ENCODE results near the gene EIF4E.
"Not testable (repeated sequence)": the region's sequence is repeated elsewhere in the genome, so short reads cannot be mapped to it uniquely, and the experiment has no call there.

The EIF4E gene, protein sequence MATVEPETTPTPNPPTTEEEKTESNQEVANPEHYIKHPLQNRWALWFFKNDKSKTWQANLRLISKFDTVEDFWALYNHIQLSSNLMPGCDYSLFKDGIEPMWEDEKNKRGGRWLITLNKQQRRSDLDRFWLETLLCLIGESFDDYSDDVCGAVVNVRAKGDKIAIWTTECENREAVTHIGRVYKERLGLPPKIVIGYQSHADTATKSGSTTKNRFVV

DNA sequence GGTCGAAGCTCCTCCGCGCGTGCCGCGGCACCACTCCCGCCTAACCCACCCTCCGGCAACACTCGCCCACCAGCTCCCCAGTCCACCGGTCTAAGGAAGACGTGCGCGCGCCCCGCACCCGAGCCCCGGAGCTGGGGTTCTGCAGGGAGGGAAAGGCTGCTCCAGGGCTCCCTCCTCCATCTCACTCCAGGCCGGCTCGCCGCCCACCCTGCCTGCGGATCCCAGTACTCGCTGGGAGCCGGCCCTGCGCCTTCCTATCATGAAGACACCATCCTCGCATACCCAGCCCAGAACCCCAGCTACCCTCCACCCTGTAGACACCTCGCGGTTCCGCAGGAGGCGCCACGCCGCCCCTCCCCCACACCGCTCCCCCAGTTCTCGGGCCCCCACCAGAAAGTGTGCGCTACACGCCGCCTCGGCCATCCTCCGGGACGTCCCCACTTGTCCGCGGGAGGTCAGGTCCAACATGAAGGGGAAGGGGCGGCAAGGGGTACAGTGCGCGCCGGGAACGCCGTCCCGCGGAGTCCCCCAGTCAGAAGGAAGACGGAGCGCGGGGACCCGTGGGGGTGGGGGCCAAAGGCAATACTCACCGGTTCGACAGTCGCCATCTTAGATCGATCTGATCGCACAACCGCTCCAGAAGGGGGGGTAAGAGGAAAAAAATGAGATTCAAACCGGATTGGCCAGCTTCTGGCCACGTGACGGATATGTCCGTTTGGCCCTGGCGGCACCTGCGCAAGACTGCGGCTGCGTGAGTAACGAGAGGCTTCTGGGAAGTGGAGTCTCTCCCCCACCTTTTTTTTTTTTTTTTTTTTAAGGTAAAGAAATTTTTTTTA, at the start of gene EIF4E:
Gene EIF4E, minus strand, starts transcription at position 629 of the 836 bp plus-strand sequence. Its CDS starts 21 bp downstream, at position 608.
- DNase-seq, result peak; percentile 79 to 91

DNA sequence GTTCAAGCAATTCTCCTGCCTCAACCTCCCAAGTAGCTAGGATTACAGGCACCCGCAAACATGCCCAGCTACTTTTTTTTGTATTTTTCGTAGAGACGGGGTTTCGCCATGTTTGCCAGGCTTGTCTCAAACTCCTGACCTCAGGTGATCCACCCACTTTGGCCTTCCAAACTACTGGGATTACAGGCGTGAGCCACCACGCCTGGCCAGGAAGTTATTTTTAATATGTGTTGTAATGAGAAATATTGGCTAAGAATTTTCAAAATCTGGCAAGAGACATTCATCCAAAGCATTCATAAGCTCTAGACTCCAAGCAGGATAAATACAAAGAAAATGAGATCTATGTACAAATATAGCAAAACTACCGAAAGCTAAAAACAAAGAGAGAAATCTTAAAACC, 48.6 kb upstream of the EIF4E start:
- no peak for DNase-seq

DNA sequence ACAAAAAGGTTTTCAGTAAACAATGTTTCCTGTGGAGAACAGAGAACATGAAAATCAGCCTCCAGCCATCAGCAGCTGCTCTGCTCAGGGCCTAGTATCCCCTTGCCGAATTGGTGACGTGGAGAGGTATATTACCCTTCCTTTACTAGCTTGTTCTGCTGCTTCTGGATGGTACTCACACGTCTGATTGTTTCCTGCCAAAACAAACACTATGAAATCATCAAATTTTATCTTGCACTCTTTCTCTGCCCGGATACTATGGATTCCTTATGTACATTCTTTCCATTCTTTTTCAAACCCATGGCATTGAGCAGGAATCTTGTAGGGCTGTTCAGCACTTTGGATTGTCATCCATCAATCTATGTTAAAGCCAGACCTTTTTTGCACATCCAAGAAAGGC, 47.8 kb upstream of the EIF4E start:
- DNase-seq, result no peak

DNA sequence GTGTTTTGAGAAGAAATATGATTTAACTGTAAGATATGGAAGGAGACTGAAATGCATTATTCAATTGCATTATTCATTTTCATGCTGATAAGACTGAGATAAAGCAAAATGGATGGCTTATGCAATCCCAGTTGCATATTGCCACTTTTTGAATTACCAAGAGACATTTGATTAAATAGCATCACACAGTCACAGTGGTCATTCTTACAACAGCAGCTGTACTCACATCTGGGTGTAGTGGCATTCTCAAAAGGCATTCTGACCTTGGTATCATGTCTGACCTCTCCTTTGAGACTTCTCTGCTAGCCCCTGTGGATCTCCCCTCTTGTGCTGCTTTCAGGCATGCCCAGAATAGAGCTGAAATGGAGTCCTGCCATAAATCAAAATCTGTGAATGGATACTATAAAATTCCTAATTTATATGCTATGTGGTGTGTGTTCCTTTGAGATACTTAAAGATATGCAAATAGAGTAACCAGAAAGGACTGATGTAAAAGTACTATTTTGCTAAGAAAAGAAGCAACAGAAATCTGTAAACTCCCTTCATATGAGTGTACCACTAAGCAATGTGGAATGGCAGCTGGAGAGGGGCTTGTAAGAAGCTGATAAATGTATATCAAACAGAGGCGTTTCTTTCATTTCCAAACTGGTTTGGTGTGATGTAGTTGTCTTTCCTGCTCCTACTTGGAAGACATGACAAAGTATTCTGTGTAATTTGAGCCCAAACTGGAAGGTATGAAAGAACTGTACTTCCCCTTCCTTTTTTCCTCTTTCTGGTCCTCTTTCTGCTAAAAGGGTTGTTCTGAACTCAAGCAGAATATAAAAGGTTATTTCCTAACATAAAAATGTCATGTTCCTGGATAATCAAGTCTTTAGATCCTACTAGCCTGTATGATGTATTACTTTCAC, 41.2 kb upstream of the EIF4E start:
- DNase-seq, result no peak

DNA sequence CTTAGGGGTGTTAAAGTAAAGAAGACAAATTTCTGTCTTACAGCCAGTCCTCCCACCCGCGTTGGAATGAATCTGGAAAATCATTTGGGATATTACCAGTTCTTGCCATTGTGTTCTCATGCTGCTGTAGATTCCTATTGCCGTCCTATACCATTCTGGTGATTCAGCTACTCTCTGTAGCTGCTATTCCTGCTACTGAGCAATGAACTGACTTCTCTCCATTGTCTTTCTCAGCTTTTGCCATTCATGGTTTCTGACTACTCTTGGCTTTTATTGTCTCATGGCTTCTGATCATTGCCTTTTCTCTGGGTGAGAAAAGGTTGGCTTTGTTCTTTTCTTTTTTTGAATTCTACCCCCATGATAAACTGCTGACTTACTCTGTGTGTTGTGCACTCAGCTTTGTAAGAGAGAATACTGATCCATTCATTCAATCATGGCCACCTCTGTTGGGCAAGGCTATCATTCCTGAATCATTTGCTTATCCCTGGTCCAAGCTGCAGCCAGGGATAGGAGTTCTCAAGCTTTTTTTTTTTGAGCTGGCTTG, 38.9 kb upstream of the EIF4E start:
- no peak for DNase-seq

DNA sequence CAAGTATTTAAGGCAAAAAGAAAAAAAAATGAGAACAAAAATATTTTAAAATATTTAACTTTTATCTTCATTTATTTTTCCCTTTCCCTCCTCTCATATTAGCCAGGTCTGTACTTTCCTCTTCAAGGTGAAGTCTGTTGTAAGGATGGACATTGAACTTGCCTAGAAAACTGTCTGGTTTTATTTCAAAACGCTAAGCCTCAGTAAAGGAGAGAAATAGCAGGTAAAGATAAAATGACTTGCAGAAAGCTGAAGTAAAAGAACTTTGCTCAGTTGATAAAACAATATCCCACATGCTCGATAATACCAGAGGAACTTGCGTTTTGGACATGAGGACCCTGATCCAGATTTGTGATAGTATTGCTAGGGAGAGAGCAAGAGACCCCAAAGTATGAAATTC, 38.0 kb upstream of the EIF4E start:
- DNase-seq, result no peak

DNA sequence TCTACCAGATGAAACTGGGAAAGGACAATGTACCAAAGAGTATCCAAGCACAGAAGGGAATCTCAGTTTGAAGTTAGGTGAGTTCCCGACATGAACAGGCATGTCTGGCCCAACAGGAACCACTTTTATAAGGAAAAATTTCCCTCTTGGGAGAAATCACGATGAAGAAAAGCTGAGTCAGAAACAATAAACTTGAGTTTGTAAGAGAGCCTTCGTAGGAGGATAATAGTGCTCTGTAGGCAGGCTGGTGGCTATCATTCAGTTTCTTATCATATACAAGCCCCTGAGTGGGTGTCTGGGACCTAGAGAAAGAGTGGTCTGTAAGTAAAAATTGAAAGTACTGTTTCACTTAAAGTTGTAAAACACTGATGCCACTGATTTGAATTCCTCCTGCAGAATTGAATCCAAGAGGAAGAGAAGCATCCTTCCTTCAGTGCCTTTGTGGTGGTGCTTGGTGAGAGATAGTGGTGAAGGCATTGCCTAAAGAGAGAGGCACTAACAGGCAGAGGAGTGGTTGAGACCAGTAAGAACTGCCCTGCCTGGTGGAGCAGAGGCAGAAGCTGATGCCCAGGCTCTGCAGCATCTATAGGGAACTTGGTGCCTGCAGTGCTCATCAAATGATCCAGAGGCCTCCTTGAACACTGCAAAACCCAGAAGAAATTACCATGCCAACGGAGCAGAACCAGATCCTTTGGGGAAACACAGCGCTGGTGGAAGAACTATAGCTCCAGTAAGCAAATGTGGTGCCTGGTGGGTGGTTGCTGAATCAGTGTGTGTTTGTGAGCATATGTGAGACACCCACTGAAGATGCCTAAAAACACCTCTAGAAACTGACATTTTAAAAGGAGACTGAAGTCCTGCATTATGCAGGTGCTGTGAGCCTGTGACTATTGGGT, 34.9 kb upstream of the EIF4E start:
- no peak for DNase-seq

DNA sequence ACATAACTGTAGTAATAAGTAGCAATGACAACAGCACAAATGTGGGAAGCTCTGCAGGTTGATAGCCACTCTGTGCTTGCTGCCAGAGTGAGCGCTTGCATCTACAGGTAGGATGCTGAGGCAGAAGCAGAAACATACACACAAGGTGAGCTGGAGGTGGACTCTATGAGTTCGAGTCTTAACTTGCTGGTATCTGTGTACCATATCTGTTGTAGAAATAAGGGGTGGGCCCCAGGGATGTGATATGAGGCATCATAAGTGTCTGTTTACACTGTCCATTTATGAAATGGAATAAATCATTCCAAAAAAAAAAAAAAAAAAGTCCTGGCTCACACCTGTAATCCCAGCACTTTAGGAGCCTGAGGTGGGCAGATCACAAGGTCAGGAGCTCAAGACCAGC, 32.8 kb upstream of the EIF4E start:
- DNase-seq, result no peak

DNA sequence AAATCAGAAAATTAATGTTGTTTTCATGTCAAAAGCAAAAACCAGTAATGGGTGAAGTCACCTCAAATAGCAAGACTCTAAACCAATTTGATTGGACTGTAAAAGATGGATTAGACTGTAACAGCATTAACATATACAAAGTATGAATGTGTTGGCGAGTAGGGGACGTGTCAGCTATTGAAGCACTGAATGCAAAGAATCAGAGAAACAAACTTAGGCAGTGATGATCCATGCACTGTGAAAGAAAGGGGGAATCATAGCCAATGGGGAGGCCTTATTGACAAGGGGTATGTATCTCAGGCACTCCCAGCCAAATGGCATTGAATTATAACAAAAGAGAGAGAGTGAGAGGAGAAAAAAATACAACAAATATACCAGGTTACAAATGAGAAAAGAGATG, 30.5 kb upstream of the EIF4E start:
- DNase-seq, result no peak

DNA sequence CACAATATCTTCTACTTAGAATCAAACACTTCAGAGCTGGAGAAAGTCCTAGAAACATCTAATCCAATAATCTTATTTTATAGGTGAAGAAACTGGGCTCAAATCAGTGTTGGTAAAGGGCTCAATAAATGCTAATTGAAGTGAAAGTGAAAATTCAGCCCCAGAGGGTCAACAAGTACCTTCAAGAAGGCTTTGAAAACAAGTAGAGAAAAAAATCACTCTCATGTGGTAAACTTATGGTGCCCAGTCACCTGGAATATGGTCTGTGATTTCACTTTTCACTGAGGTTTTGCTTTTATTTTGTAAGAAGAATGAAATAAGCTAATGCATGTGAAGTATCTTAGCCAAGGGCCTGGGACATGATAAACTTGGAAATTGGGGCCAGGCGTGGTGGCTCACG, 29.1 kb upstream of the EIF4E start:
- no peak for DNase-seq

DNA sequence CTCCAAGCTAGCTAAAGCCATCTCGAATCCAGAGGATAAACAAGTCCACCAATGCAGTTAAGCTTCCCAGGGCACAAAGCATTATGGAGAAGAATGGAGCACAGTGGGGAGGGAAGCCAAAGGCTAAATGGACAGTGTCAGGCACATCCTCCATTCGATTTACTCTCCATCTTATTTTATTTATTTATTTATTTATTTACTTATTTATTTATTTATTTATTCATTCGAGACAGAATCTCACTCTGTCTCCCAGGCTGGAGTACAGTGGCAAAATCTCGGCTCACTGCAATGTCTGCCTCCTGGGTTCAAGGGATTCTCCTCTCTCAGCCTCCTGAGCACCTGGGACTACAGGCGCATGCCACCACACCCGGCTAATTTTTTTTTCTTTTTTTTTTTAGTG, 26.3 kb upstream of the EIF4E start:
- no peak for DNase-seq

DNA sequence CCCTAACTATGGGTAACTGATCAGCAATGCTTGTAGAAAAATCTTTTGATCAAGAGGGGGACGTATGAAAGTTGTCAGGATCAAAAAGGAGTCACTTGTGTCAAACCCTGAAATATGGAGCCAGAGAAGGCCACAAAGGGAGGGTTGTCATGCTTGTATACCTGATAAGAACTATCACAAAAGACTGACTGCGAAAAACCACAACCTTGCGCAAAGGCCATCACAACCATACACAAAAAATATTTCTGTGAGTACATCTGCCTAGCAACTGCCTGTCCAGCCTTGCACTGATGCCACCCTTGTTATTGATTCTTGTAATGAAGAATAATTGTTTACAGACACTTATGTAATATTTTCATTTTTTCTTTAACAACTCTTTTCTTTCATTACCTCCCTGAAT, 22.8 kb upstream of the EIF4E start:
- no peak for DNase-seq

DNA sequence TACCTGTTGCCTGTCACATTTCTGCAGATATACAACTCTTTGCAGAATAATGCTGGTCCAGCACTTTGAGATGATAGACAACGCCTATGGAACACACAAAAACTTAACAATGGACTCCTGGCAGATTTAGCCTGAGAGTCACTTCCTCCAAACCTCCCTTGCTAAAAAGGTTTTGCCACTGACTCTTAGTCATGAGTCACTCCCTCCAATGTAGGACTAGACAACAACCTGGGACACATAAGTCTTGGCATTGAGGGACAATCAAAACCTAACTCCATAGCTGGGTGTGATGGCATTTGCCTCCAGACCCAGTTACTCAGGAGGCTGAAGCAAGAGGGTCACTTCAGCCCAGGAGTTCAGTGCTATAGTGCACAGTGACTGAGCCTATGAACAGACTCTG, 22.0 kb upstream of the EIF4E start:
- DNase-seq, result no peak

DNA sequence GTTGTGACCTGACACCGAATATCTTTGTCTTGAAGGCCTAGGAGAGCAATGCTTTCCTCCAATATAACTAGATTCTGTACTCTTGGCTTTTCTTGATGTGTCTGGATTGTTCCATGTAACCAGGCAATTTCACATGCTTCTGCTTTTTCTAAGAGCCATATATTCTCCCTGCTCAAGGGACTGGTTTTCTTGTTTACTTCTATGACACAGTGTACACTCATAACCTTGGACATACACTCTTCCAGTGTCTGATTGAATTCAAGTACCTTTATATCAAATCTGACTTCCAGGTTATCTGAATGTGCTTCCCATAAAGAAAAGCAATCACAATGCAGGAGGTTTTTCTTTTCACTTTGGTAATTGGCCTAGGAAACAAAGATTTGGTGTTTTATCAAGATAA, 17.4 kb upstream of the EIF4E start:
- DNase-seq, result no peak

DNA sequence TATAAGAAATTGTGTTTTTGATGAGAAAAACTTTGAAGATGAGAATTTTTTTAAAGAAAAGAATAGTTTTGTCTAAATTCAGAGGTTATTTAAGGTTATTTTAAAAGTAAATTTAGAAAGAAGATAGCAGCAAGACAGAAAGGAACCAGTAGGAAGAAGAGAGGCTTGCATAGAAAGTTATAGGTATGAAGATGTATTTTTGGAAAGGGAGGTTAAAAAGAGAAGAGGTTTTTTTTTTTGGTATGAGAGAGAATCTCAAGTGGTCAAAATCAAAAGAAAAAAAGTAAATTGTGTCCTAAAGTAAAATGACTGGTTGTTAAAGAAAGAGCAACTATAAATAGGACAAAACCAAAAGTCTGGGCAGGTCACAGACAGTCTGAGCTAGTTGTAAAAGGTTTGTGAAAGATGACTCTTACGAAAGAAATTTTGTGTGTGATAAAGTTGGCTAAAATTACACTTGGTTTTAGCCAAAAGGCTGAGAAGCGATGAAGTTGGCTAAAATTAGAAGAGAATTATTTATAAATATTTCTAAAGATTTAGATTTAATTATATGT, 16.4 kb upstream of the EIF4E start:
- no peak for DNase-seq

DNA sequence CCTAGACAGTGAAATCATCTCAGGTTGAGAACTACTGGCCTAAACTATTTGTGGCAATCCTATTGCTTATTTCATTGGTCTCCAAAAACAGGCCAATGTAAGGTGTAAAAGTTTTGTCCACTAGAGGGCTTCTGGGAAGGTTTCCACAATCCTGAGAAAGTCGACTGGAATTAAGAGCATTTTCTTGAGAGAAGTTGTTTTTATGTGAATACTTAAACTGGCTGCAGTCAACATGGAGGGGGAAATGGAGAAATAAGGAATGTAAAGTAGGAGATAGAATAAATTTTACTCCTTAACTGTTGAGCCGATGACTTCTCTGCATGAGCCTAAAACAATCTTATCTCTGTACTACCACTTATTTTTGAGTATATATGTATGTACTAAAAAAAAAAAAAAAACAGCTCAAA, 11.0 kb upstream of the EIF4E start:
- DNase-seq, result no peak

DNA sequence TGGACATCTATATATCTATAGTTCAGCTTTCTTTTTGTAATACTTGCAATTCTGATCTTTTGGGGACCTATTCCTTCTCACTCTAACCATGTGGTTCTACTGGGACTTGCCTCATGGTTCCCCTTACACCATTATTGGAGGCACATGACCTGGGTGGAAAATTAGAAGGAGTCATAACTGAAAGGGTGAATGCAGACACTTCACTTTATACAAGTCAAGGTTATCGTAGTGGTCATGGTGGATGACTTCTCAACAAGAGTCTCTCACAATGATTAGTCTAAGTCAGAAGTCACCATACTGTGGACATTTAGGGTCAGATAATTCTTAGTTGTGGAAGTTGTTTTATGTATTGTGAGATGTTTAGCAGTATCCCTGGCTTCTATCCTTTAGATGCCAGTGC, 10.5 kb upstream of the EIF4E start:
- no peak for DNase-seq

DNA sequence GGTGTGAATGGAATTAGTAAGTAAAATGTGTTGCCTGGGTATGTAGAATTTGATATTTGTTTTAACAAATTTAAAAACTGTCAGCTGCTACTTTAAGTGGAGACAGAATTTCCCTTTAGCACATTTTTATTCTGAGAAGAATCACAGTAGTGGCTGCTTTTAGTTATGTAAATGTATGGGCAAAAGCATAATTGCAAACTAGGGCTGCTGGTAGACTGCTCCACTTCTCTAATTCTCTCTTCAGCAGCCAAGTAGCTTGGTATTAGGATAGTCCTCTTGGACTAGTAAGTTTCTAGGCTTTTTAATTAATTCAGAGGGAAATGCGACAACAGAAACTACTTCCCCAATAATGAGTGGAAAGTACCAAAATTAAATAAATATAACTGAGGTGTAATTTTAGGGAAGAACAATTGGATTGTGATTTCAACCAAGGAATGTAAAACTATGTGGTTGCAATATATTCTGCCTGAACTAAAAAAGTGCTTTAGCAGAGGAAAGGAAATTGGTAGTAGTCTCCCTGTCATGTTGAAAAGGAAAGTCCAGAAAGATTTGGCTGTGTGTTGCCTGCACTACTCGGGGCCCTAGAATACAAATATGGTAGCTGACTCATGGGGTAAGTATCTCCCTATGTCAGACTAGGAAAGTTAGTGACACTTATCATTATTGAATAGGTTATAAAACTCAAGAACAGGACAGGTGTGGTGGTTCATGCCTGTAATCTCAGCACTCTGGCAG, 9.2 kb upstream of the EIF4E start:
- DNase-seq, result no peak

DNA sequence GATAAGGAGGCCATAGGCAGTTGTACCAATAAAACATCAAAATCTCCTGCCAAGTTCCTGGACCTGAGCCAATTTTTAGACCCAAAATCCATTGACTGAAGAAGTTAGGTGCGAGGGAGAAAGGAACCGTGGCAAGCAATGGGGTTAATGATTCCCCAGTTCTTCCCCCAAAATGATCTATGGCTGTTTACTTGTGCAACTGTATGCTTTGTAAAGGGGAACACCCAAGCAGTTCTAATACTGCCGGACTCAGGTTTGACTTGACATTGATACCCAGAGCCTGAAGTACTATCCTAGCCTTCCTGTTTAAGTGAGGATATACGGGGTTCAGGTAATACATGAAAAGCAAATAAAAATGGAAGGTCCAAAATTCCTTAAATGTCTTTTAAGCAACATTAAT, 6.7 kb upstream of the EIF4E start:
- no peak for DNase-seq

DNA sequence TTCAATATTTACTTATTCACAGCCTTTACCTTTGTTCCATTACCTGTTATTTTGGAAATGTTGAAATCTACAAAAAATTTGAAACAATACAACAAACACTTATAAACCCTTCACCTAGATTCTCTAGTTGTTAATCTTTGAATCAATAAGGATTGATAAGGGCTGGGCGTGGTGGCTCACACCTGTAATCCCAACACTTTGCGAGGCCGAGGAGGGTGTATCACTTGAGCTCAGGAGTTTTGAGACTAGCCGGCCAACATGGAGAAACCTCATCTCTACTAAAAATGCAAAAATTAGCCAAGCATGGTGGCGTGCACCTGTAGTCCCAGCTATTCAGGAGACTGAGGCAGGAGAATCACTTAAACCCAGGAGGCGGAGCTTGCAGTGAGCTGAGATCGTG, 5.9 kb upstream of the EIF4E start:
- not testable (repeated sequence) for DNase-seq

DNA sequence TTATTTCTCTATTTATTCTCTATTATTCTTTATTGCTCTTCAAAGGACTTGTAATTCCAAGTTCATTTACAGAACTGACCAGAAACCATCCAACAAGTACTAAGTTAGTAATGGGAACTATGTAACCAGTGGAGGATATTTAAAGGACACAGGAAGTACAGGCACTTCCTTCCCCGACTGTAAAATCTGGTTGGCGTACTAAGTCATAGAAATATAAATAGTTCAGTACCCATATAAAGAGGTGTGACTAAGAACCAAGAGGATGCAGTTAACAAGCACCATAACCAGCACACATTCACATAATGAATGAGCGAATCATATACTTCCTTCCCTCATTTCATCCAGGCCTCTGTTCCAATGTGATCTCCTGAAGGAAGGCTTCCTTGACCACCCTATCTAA, 3.6 kb upstream of the EIF4E start:
- no peak for DNase-seq
